ENCODE results near the gene PRSS1.
"Not testable (repeated sequence)": the region's sequence is repeated elsewhere in the genome, so short reads cannot be mapped to it uniquely, and the experiment has no call there.

PRSS1 gene

GRCh38 chr7:142733271-142733670 lies 16.0 kb upstream of the PRSS1 start:
- Mint-ChIP-seq H3K4me1 (no peaks in the 10 kb centered on the region), H3K27me3 (no peaks in the 10 kb centered on the region), H3K4me3 (no peak overlapping the region), H3K9me3 (no peaks in the 10 kb centered on the region), H3K27ac (no peak overlapping the region)
- ATAC-seq, result no peak
- no peak for DNase-seq

GRCh38 chr7:142739923-142740492 lies 9.3 kb upstream of the PRSS1 start:
- Mint-ChIP-seq H3K9me3 (no peaks in the 10 kb centered on the region), H3K27me3 (no peaks in the 10 kb centered on the region), H3K4me3 (peak overlapping the region; percentile 35 to 44), H3K4me1 (peaks cover 11% of the 10 kb centered on the region), H3K27ac (no peak overlapping the region)
- DNase-seq (no peak), ATAC-seq (peak; percentile 56)

- Mint-ChIP-seq H3K27ac (no peak overlapping the region), H3K4me3 (no peak overlapping the region), H3K9me3 (no peaks in the 10 kb centered on the region), H3K27me3 (no peaks in the 10 kb centered on the region), H3K4me1 (peaks cover 11% of the 10 kb centered on the region)
- no peak for ATAC-seq
- DNase-seq, result no peak
Observed at GRCh38 chr7:142740786-142741185, 8.5 kb upstream of the PRSS1 start.

GRCh38 chr7:142741932-142742331 lies 7.3 kb upstream of the PRSS1 start:
- not testable (repeated sequence) for ATAC-seq, H3K27me3 Mint-ChIP-seq, H3K27ac Mint-ChIP-seq, DNase-seq, H3K4me3 Mint-ChIP-seq, H3K9me3 Mint-ChIP-seq
- peaks cover 11% of the 10 kb centered on the region for H3K4me1 Mint-ChIP-seq

GRCh38 chr7:142745091-142745635 lies 4.1 kb upstream of the PRSS1 start:
- H3K9me3 Mint-ChIP-seq, result no peaks in the 10 kb centered on the region
- peaks cover under 1% of the 10 kb centered on the region for H3K4me1 Mint-ChIP-seq
- H3K4me3 Mint-ChIP-seq, result no peak overlapping the region
- no peaks in the 10 kb centered on the region for H3K27me3 Mint-ChIP-seq
- no peak overlapping the region for H3K27ac Mint-ChIP-seq
- ATAC-seq, result no peak
- no peak for DNase-seq

GRCh38 chr7:142745745-142746144 lies 3.5 kb upstream of the PRSS1 start:
- H3K4me3 Mint-ChIP-seq, result no peak overlapping the region
- ATAC-seq (no peak), DNase-seq (no peak)
- no peaks in the 10 kb centered on the region for H3K4me1 Mint-ChIP-seq
- H3K9me3 Mint-ChIP-seq, result no peaks in the 10 kb centered on the region
- no peak overlapping the region for H3K27ac Mint-ChIP-seq
- no peaks in the 10 kb centered on the region for H3K27me3 Mint-ChIP-seq

- H3K9me3 Mint-ChIP-seq, result no peaks in the 10 kb centered on the region
- no peak for DNase-seq
- no peaks in the 10 kb centered on the region for H3K4me1 Mint-ChIP-seq
- no peak overlapping the region for H3K27ac Mint-ChIP-seq
- no peak for ATAC-seq
- no peak overlapping the region for H3K4me3 Mint-ChIP-seq
- H3K27me3 Mint-ChIP-seq, result no peaks in the 10 kb centered on the region
Observed at GRCh38 chr7:142746264-142746663, 3.0 kb upstream of the PRSS1 start.

- ATAC-seq, H3K27me3 Mint-ChIP-seq, DNase-seq, H3K9me3 Mint-ChIP-seq, H3K4me1 Mint-ChIP-seq, H3K27ac Mint-ChIP-seq, H3K4me3 Mint-ChIP-seq: not testable (repeated sequence)
Observed at GRCh38 chr7:142748410-142748809, 862 bp upstream of the PRSS1 start.

GRCh38 chr7:142750321-142750938 lies 1.2 kb downstream of the PRSS1 start:
- H3K27ac Mint-ChIP-seq, result no peak overlapping the region

GRCh38 chr7:142751526-142752175 lies 2.4 kb downstream of the PRSS1 start:
- not testable (repeated sequence) for H3K4me1 Mint-ChIP-seq

More at GRCh38 chr7:142750321-142750938, 1.2 kb downstream of the PRSS1 start:
- Mint-ChIP-seq H3K4me1 (no peaks in the 10 kb centered on the region), H3K27me3 (no peaks in the 10 kb centered on the region), H3K9me3 (no peaks in the 10 kb centered on the region), H3K4me3 (no peak overlapping the region)
- ATAC-seq, result no peak
- DNase-seq, result no peak

GRCh38 chr7:142752376-142753225 lies 3.3 kb downstream of the PRSS1 start:
- Mint-ChIP-seq H3K4me3 (no peak overlapping the region), H3K27ac (no peak overlapping the region), H3K4me1 (no peaks in the 10 kb centered on the region), H3K9me3 (no peaks in the 10 kb centered on the region), H3K27me3 (no peaks in the 10 kb centered on the region)
- ATAC-seq (no peak), DNase-seq (no peak)

More at GRCh38 chr7:142751526-142752175, 2.4 kb downstream of the PRSS1 start:
- H3K4me3 Mint-ChIP-seq, ATAC-seq, DNase-seq, H3K9me3 Mint-ChIP-seq, H3K27me3 Mint-ChIP-seq, H3K27ac Mint-ChIP-seq: not testable (repeated sequence)

GRCh38 chr7:142753366-142753765 lies 4.1 kb downstream of the PRSS1 start:
- Mint-ChIP-seq H3K27ac (no peak overlapping the region), H3K4me1 (no peaks in the 10 kb centered on the region), H3K27me3 (no peaks in the 10 kb centered on the region), H3K9me3 (no peaks in the 10 kb centered on the region), H3K4me3 (no peak overlapping the region)
- DNase-seq, result no peak
- no peak for ATAC-seq

GRCh38 chr7:142753925-142754491 lies 4.7 kb downstream of the PRSS1 start:
- not testable (repeated sequence) for ATAC-seq, H3K27ac Mint-ChIP-seq, H3K9me3 Mint-ChIP-seq, DNase-seq, H3K4me1 Mint-ChIP-seq, H3K4me3 Mint-ChIP-seq, H3K27me3 Mint-ChIP-seq

GRCh38 chr7:142754681-142755575 lies 5.7 kb downstream of the PRSS1 start:
- no peak overlapping the region for H3K4me3 Mint-ChIP-seq
- no peaks in the 10 kb centered on the region for H3K9me3 Mint-ChIP-seq
- H3K27ac Mint-ChIP-seq, result no peak overlapping the region
- H3K4me1 Mint-ChIP-seq, result no peaks in the 10 kb centered on the region
- no peaks in the 10 kb centered on the region for H3K27me3 Mint-ChIP-seq
- no peak for ATAC-seq
- DNase-seq, result no peak
